ENCODE results near the gene CAD.

GRCh38 chr2:27205206-27205605 lies 12.0 kb upstream of the CAD start:
- TF ChIP-seq, protein P1, sequence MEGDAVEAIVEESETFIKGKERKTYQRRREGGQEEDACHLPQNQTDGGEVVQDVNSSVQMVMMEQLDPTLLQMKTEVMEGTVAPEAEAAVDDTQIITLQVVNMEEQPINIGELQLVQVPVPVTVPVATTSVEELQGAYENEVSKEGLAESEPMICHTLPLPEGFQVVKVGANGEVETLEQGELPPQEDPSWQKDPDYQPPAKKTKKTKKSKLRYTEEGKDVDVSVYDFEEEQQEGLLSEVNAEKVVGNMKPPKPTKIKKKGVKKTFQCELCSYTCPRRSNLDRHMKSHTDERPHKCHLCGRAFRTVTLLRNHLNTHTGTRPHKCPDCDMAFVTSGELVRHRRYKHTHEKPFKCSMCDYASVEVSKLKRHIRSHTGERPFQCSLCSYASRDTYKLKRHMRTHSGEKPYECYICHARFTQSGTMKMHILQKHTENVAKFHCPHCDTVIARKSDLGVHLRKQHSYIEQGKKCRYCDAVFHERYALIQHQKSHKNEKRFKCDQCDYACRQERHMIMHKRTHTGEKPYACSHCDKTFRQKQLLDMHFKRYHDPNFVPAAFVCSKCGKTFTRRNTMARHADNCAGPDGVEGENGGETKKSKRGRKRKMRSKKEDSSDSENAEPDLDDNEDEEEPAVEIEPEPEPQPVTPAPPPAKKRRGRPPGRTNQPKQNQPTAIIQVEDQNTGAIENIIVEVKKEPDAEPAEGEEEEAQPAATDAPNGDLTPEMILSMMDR (IDR thresholded peaks at IDR 0.05), result no peak
- no peak for TF ChIP-seq POLR2A (IDR thresholded peaks at IDR 0.05; ENCODE audit: low read length)
- TF ChIP-seq EP300 (IDR thresholded peaks at IDR 0.05), result no peak
- TF ChIP-seq, protein P2, sequence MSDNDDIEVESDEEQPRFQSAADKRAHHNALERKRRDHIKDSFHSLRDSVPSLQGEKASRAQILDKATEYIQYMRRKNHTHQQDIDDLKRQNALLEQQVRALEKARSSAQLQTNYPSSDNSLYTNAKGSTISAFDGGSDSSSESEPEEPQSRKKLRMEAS (IDR thresholded peaks at IDR 0.05), result no peak
- no peak for TF ChIP-seq HEYL (CRISPR knock-in tag; IDR thresholded peaks at IDR 0.05)
- TF ChIP-seq RAD21 (conservative IDR thresholded peaks at IDR 0.05 in 1 of 2, IDR thresholded peaks at IDR 0.05 in 1 of 2), result no peak
- no peak for TF ChIP-seq CEBPB (IDR thresholded peaks at IDR 0.05)
- TF ChIP-seq POLR2AphosphoS2 (conservative IDR thresholded peaks at IDR 0.05; ENCODE audit: low read length), result no peak
- TF ChIP-seq BHLHE40 (IDR thresholded peaks at IDR 0.05; ENCODE audit: low read depth, low read length), result no peak

All from A549 (cell line).